ENCODE measurements around the gene PPP1R14D. TPM values are rescaled to one million over a fixed set of nuclear protein-coding genes. Genes with fewer than 3 reads are reported as not detected.

Gene PPP1R14D
- polyA plus RNA-seq, 3 donors = not detected

DNA sequence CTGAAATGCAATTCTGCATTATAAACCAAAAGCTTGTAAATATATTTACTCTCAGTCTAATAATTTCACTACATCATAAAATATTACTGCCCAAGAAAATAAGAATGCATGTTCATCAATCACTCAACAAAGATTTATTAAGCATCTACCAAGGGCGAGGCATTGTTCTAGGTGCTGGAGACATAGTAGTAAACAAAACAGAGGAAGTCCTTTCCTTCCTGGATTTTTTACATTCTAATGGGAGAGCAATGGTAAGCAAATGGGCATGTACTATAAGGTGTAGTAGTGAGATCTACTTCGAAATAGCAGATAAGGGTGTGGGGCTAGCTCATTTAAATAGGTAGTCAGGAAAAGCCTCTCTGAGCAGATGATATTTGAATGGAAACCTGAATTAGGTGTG is 32.5 kb downstream of the PPP1R14D start:
- H3K9me3 Mint-ChIP-seq = no peaks in the 10 kb centered on the region
- Histone ChIP-seq H3K4me2 (replicated peaks; ENCODE audit: extremely low read depth, low read length, poor library complexity, severe bottlenecking) (no peak overlapping the region), H4K20me1 (ENCODE audit: insufficient read depth, low read length) (peaks cover 26% of the 10 kb centered on the region), H3K27me3 (ENCODE audit: control insufficient read depth in 2 of 2, insufficient read depth in 2 of 2, low read length in 2 of 2) (no peaks in the 10 kb centered on the region), H2AFZ (ENCODE audit: insufficient read depth, low read depth, low read length, poor library complexity, severe bottlenecking) (no peak overlapping the region), H3K9ac (ENCODE audit: insufficient read depth, low read length, poor library complexity, severe bottlenecking) (no peak overlapping the region), H3K36me3 (replicated peaks in 1 of 2; ENCODE audit: control insufficient read depth in 1 of 2, insufficient read depth in 2 of 2, low read length in 2 of 2) (peaks cover 4 to 38% of the 10 kb centered on the region in 2 donors), H3K9me3 (replicated peaks in 1 of 2; ENCODE audit: control insufficient read depth in 1 of 2, insufficient read depth in 1 of 2, low read length in 2 of 2) (no peaks in the 10 kb centered on the region), H3K79me2 (ENCODE audit: insufficient read depth, low read length) (peaks cover 32% of the 10 kb centered on the region), H3K27ac (ENCODE audit: low read depth in 1 of 2, low read length in 2 of 2) (peak overlapping the region in 1 of 2 donors; percentile 61), H3K4me3 (replicated peaks in 1 of 3; ENCODE audit: low read depth in 2 of 3, low read length in 3 of 3) (no peak overlapping the region), H3K4me1 (ENCODE audit: control insufficient read depth in 1 of 2, insufficient read depth in 2 of 2, low read length in 2 of 2) (peaks cover 12 to 19% of the 10 kb centered on the region in 2 donors)
- H3K36me3 Mint-ChIP-seq = peaks cover 32 to 53% of the 10 kb centered on the region in 2 donors
- WGBS (ENCODE audit: insufficient coverage) = no CpG with 5 or more reads among the region's 2 CpGs
- peaks cover 24% of the 10 kb centered on the region for H3K4me1 Mint-ChIP-seq
- peak overlapping the region in 3 of 7 donors; percentile 10 to 69 (median 48) for H3K27ac Mint-ChIP-seq
- TF ChIP-seq, protein P1, sequence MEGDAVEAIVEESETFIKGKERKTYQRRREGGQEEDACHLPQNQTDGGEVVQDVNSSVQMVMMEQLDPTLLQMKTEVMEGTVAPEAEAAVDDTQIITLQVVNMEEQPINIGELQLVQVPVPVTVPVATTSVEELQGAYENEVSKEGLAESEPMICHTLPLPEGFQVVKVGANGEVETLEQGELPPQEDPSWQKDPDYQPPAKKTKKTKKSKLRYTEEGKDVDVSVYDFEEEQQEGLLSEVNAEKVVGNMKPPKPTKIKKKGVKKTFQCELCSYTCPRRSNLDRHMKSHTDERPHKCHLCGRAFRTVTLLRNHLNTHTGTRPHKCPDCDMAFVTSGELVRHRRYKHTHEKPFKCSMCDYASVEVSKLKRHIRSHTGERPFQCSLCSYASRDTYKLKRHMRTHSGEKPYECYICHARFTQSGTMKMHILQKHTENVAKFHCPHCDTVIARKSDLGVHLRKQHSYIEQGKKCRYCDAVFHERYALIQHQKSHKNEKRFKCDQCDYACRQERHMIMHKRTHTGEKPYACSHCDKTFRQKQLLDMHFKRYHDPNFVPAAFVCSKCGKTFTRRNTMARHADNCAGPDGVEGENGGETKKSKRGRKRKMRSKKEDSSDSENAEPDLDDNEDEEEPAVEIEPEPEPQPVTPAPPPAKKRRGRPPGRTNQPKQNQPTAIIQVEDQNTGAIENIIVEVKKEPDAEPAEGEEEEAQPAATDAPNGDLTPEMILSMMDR (IDR thresholded peaks at IDR 0.05) = no peak
- DNase-seq = no peak
- no peaks in the 10 kb centered on the region for H3K27me3 Mint-ChIP-seq (ENCODE audit: low read depth in 3 of 3)
- intact Hi-C loops (cut with micrococcal nuclease) = no loop called here
- no peak overlapping the region for H3K4me3 Mint-ChIP-seq

DNA sequence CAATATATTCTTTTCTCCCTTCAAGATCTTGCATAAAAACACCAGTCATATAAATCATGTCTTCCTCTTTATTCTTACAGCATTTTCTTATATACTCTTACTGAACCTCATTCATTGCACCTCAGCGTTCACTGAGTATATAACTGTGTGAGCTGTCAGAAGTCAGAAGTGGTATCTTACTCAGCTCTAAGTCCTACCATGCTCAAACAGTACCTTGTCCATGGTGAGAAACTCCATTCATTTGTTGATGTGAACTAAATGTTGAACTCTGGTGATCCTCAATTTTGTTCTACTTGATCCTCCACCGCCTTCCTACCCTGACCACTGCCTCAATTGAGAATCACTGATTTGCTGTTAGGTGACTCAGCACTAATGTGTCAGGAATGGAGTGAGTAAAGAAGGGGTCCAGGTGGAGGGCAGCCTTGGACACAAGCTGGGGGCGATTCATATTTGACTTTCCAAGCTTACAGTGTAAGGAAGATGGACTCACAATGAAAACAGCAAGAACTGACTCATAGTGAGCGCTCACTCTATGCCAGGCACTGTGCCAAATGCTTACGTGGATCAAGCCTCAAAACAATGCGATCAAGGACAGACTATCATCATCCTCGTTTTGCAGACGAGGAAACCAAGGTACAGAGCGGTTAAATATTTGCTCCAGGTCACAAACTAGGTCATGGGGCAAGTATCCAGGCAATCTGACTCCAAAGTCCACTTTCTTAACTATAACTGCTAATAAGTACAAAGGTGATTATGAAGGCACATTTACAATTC is 35.1 kb downstream of the PPP1R14D start:
- Mint-ChIP-seq H3K27me3 (ENCODE audit: low read depth in 3 of 3) (no peaks in the 10 kb centered on the region), H3K36me3 (peaks cover 20 to 38% of the 10 kb centered on the region in 2 donors), H3K4me1 (peaks cover 28% of the 10 kb centered on the region), H3K27ac (peak overlapping the region in 2 of 7 donors; percentile 16 to 26), H3K9me3 (no peaks in the 10 kb centered on the region), H3K4me3 (no peak overlapping the region)
- H3K9ac ChIP-seq (ENCODE audit: insufficient read depth, low read length, poor library complexity, severe bottlenecking) = no peak overlapping the region
- TF ChIP-seq, protein P1 (IDR thresholded peaks at IDR 0.05) = no peak
- no peak overlapping the region for H3K4me3 ChIP-seq (replicated peaks in 1 of 3; ENCODE audit: low read depth in 2 of 3, low read length in 3 of 3)
- H3K4me2 ChIP-seq (replicated peaks; ENCODE audit: extremely low read depth, low read length, poor library complexity, severe bottlenecking) = no peak overlapping the region
- H3K9me3 ChIP-seq (replicated peaks in 1 of 2; ENCODE audit: control insufficient read depth in 1 of 2, insufficient read depth in 1 of 2, low read length in 2 of 2) = no peaks in the 10 kb centered on the region
- intact Hi-C loops (cut with micrococcal nuclease) = no loop called here
- no peak overlapping the region for H2AFZ ChIP-seq (ENCODE audit: insufficient read depth, low read depth, low read length, poor library complexity, severe bottlenecking)
- peaks cover 12 to 26% of the 10 kb centered on the region in 2 donors for H3K4me1 ChIP-seq (ENCODE audit: control insufficient read depth in 1 of 2, insufficient read depth in 2 of 2, low read length in 2 of 2)
- 74% methylated on average over 6 of the region's 9 CpGs for WGBS (ENCODE audit: insufficient coverage)
- no peak overlapping the region for H3K27ac ChIP-seq (ENCODE audit: low read depth in 1 of 2, low read length in 2 of 2)
- no peak for DNase-seq
- H3K79me2 ChIP-seq (ENCODE audit: insufficient read depth, low read length) = peaks cover 22% of the 10 kb centered on the region
- H4K20me1 ChIP-seq (ENCODE audit: insufficient read depth, low read length) = peaks cover 42% of the 10 kb centered on the region
- H3K27me3 ChIP-seq (ENCODE audit: control insufficient read depth in 2 of 2, insufficient read depth in 2 of 2, low read length in 2 of 2) = no peaks in the 10 kb centered on the region
- peaks cover 4 to 33% of the 10 kb centered on the region in 2 donors for H3K36me3 ChIP-seq (replicated peaks in 1 of 2; ENCODE audit: control insufficient read depth in 1 of 2, insufficient read depth in 2 of 2, low read length in 2 of 2)
